ENCODE results near the gene HSPB7. TPM values are rescaled to one million over a fixed set of nuclear protein-coding genes. Genes with fewer than 3 reads are reported as not detected.
"Not testable (repeated sequence)": the region's sequence is repeated elsewhere in the genome, so short reads cannot be mapped to it uniquely, and the experiment has no call there.

The HSPB7 gene
- total RNA-seq, 2 experiments from 2014 or later, result not detected

GRCh38 chr1:15993666-15994065 lies 24.2 kb downstream of the HSPB7 start:
- POLR2A ChIA-PET, result no interaction called here

GRCh38 chr1:15992582-15993500 lies 25.0 kb downstream of the HSPB7 start:
- CTCF ChIA-PET, result interaction anchor here (0.5 kb wide), 1 partner anchor 86 kb away, joined by 4 read pairs; no protein-coding TSS in a partner anchor

More at GRCh38 chr1:15993666-15994065, 24.2 kb downstream of the HSPB7 start:
- CTCF ChIA-PET, result interaction anchor here (0.5 to 1.2 kb wide), 4 partner anchors 16 to 190 kb away, joined by 3 to 5 read pairs (median 4); no protein-coding TSS in a partner anchor

GRCh38 chr1:15992187-15992553 lies 25.7 kb downstream of the HSPB7 start:
- ChIA-PET POLR2A (no interaction called here), CTCF (no interaction called here)

More at GRCh38 chr1:15992582-15993500, 25.0 kb downstream of the HSPB7 start:
- POLR2A ChIA-PET, result no interaction called here

DNA sequence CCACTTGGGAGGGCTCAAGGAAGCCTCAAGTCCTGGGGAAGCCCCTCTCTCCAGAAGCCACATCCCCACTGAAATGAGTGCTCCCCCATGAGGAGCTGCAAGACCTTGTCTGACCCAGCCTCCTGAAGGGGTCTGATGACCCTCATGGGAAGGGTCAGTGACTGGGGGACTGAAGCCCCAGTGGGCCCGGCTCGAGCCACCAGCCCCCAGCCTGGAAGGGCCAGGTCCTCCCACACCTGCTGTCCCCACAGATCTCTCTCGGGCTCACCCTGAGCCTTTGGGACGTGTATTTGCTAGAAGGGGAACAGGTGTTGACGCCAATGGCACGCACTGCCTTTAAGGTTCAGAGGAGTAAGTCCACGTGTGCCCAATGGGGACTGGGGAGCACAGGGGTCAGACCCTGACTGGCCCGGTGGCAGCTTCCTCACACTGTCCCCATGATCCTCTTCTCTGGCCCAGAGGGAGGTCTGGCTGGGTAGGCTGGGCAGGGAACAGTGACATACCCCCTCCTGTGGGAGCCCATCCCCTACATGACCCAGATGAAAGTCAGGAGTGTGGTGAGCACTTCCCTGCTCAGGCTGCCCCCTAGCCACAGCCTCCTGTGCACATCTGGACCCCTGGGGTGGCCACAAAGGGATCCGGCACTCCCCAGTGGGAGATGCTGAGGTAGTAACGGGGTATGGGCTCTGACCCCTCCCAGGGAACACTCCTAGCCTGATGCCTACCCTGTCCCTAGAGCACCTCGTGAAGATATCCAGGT lies 26.2 kb downstream of the HSPB7 start:
- POLR2A ChIA-PET, result no interaction called here
- CTCF ChIA-PET, result no interaction called here

GRCh38 chr1:15989776-15990175 lies 28.1 kb downstream of the HSPB7 start:
- CTCF ChIA-PET, result no interaction called here
- POLR2A ChIA-PET, result no interaction called here

DNA sequence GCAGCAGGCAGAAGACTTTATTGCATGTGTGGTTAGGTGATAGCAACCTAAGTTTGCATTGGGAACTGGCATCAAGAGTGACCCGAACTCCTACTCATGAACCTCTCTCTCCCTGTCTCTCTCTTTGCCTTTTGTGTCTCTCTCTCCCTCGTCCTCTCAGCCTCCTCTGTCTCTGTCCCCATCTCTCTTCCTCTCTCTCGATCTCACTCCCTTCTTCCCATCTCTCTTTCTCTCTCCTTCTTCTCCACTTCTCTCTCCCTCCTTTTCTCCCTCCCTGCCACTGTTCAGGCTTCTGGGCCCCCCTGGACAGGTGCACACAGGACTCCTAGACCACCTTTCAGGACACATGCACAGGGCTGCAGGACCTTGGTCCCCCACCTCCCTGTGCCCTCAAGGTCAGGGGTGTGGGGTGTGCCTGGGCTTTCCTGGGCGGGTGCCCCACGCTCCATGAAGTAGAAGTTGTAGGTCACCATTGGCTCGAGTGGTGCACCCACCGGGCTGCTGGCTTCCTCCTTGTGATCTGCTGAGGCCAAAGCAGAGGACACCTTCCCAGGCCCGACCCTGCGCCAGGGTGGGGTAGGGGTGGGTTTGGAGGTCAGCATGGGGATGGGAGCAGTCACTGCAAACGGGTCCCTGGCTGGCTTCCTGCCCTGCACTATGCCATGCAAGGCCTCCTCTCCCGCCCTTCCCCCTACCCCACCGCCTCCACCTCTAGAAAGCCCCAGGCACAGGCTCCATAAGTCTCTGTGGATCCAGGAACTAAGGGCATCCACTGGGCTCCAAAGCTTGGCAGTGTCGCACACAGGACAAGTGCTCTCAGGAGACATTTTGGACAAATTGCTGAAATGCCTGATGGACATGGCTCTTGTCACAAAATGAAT lies 28.7 kb downstream of the HSPB7 start:
- CTCF ChIA-PET, result interaction anchor here (0.7 kb wide), 1 partner anchor 173 kb away, joined by 3 read pairs; no protein-coding TSS in a partner anchor
- POLR2A ChIA-PET, result no interaction called here

- ChIA-PET POLR2A (no interaction called here), CTCF (no interaction called here)
Observed at GRCh38 chr1:15985611-15986297, 32.1 kb downstream of the HSPB7 start.

GRCh38 chr1:15983275-15983674 lies 34.6 kb downstream of the HSPB7 start:
- CTCF ChIA-PET, result no interaction called here
- POLR2A ChIA-PET, result no interaction called here

DNA sequence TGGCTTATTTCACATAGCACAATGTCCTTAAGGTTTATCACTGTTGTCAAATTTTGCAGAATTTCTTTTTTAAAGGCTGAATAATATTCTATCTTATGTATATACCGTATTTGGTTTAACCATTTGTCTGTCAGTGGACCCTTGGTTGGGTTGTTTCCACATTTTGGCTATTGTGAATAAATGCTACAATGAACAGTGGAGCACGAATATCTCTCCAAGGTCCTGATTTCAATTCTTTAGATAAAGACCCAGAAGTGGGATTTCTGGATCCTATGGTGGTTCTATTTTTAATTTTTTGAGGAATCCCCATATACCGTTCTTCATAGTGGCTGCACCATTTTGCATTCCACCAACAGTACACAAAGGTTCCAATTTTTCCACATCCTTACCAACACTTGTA lies 36.2 kb downstream of the HSPB7 start:
- ChIA-PET POLR2A (interaction anchor here (0.6 kb wide), 1 partner anchor 58 kb away, joined by 4 read pairs; no protein-coding TSS in a partner anchor), CTCF (no interaction called here)

DNA sequence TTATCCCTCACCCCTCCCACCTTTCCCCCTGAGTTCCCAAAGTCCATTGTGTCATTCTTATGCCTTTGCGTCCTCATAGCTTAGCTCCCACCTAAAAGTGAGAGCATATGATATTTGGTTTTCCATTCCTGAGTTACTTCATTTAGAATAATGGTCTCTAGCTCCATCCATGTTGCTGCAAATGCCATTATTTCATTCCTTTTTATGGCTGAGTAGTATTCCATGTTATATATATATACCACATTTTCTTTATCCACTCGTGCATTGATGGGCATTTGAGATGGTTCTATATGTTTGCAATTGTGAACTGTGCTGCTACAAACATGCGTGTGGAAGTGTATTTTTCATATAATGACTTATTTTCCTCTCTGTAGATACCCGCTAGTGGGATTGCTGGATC lies 39.9 kb downstream of the HSPB7 start:
- CTCF ChIA-PET, result not testable (repeated sequence)
- POLR2A ChIA-PET, result interaction anchor here (1.3 kb wide), 1 partner anchor 54 kb away, joined by 5 read pairs; no protein-coding TSS in a partner anchor

DNA sequence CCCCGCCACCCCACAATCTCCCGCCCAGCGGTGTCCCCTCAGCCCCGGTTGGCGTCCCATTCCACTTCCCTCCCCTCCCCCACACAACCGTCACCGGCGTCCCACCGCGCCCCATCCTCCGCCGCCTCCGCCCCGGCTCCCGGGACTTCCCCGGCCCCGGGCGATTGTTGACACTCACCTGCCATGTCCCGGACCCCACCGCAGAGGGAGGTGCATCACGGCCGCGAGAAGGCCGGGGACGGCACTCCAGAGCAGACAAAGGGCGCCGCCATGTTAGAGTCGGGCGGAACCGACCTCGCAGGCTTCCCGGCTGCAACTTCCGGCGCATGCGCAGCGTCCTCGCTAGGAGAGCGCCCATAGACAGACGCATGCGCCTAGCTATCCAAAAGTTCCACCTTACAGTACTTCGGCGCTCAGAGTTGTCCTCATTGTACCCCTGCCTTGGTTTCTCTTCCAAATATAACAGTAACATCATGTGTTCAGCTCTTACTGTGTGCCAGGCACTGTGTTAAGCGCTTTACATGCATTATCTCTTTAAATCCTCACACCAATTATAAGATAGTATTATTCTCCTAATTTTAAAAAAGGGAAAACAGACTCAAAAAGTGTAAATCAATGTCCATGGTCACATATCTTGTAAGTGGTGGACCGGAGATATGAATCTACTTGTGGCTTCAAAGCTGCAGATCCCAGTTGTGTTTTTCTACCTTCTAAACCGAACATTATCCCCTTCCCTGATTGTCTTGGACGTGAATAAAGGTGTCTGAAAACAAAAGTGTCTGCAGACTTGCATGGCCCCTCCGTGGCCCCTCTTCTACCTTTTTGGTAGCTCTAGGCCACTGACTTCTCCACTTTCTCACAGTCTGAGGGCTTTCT lies 41.8 kb downstream of the HSPB7 start, which contains the start of gene ZBTB17:
ZBTB17 (minus strand) TSS at position 297 of the 876 bp plus-strand sequence. CDS start 27,606 bp downstream, outside the sequence.
- ChIA-PET POLR2A (interaction anchor here (0.6 to 4.6 kb wide), 7 partner anchors 10 to 142 kb away, joined by 3 to 51 read pairs (median 4); partner anchors contain the start of gene SRARP), CTCF (interaction anchor here (0.7 to 2.5 kb wide), 5 partner anchors 19 to 568 kb away, joined by 3 to 22 read pairs (median 6); no protein-coding TSS in a partner anchor)

GRCh38 chr1:15975358-15975804 lies 42.5 kb downstream of the HSPB7 start:
- CTCF ChIA-PET, result interaction anchor here (1.1 to 2.5 kb wide), 4 partner anchors 9 to 184 kb away, joined by 3 to 22 read pairs (median 7); no protein-coding TSS in a partner anchor
- POLR2A ChIA-PET, result interaction anchor here (0.7 to 4.6 kb wide), 8 partner anchors 9 to 142 kb away, joined by 3 to 51 read pairs (median 5); no protein-coding TSS in a partner anchor

GRCh38 chr1:15974855-15975254 lies 43.0 kb downstream of the HSPB7 start:
- POLR2A ChIA-PET, result interaction anchor here (0.6 to 4.6 kb wide), 8 partner anchors 8 to 141 kb away, joined by 3 to 51 read pairs (median 5); no protein-coding TSS in a partner anchor
- CTCF ChIA-PET, result interaction anchor here (0.6 to 2.5 kb wide), 5 partner anchors 9 to 49 kb away, joined by 3 to 22 read pairs (median 4); no protein-coding TSS in a partner anchor

- ChIA-PET POLR2A (interaction anchor here (0.7 to 4.6 kb wide), 3 partner anchors 7 to 145 kb away, joined by 4 to 51 read pairs (median 18); no protein-coding TSS in a partner anchor), CTCF (no interaction called here)
Observed at GRCh38 chr1:15973772-15974171, 44.1 kb downstream of the HSPB7 start.

GRCh38 chr1:15972409-15972808 lies 45.4 kb downstream of the HSPB7 start:
- POLR2A ChIA-PET, result no interaction called here
- CTCF ChIA-PET, result no interaction called here

DNA sequence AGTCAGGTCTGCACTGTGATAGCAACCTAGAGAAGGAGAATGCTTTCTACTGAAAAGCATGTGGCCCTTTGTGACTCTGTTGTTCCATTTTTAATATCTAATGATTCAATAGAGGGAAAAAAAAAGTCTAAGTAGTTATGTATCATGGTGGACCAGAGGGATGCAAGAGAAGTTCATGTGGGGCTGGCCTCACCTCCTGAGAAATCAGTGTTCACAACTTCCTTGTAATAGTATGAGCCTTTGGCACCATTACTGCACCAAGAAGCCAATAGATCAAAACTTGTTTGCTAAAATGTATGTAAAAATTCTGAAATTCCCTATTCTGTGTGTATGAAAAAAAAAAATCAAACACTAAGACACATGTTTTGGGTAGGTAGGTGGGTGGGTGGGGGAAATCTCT lies 46.9 kb downstream of the HSPB7 start:
- POLR2A ChIA-PET, result no interaction called here
- CTCF ChIA-PET, result no interaction called here

DNA sequence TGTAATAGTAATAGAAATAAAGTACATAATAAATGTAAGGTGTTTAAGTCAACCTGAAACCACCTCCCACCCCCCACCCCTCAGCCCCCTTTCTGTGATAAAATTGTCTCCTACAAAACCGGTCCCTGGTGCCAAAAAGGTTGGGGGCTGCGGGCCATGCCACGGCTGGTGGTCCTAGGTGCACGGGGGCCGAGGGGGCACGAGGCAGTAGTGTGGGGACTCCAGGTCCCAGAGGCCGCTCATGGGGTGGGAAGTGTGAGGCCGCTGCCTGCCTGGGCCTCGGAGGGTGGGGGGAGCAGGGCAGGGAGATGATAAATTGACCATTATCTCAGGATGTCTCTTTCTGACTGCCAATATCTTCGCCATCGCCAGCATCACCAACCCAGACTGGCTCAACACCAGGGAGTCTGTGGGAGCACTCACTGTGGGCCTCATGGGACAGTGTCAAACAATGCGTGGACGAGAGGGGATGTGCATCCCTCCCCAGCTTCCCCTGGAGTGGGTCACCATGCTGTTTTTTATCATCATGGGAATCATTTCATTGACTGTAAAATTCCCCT lies 48.4 kb downstream of the HSPB7 start:
- ChIA-PET POLR2A (interaction anchor here (0.6 to 1.0 kb wide), 2 partner anchors 89 to 136 kb away, joined by 4 to 6 read pairs; no protein-coding TSS in a partner anchor), CTCF (no interaction called here)
